NCI-H2227 (cell line): ENCODE data around the gene TMEM250.

Experiments
- DNase-seq: peaks from one replicate; lab custom pipeline; 2025; ENCODE audit not compliant: unreplicated experiment; lab: John Stamatoyannopoulos, UW

The TMEM250 gene

GRCh38 chr9:136096505-136097001 is 22.1 kb downstream of the TMEM250 start:
- no peak for DNase-seq

GRCh38 chr9:136095070-136096058 is 23.3 kb downstream of the TMEM250 start, which contains the start of gene NACC2:
TSS of gene NACC2 (minus strand) at chr9:136095289. CDS start at chr9:136050521, 44,768 bp downstream.
- peak; percentile 52 for DNase-seq

GRCh38 chr9:136093995-136094881 is 24.4 kb downstream of the TMEM250 start:
- no peak for DNase-seq

- DNase-seq: no peak
Measured at GRCh38 chr9:136093346-136093986, 25.2 kb downstream of the TMEM250 start.

- no peak for DNase-seq
Measured at GRCh38 chr9:136092741-136093140, 25.9 kb downstream of the TMEM250 start.

GRCh38 chr9:136092353-136092650 is 26.4 kb downstream of the TMEM250 start:
- no peak for DNase-seq

GRCh38 chr9:136091582-136092352 is 26.9 kb downstream of the TMEM250 start:
- DNase-seq: no peak

- DNase-seq: no peak
Measured at GRCh38 chr9:136090768-136091581, 27.7 kb downstream of the TMEM250 start.

GRCh38 chr9:136090056-136090735 is 28.5 kb downstream of the TMEM250 start:
- no peak for DNase-seq

GRCh38 chr9:136089697-136090045 is 29.0 kb downstream of the TMEM250 start:
- peak; percentile 31 for DNase-seq

- DNase-seq: no peak
Measured at GRCh38 chr9:136088939-136089696, 29.6 kb downstream of the TMEM250 start.

- DNase-seq: no peak
Measured at GRCh38 chr9:136088481-136088938, 30.2 kb downstream of the TMEM250 start.

GRCh38 chr9:136087741-136088480 is 30.8 kb downstream of the TMEM250 start:
- no peak for DNase-seq

GRCh38 chr9:136086951-136087740 is 31.5 kb downstream of the TMEM250 start:
- DNase-seq: no peak

GRCh38 chr9:136086213-136086881 is 32.3 kb downstream of the TMEM250 start:
- no peak for DNase-seq

- DNase-seq: no peak
Measured at GRCh38 chr9:136085815-136086212, 32.9 kb downstream of the TMEM250 start.
